Naive thymus-derived CD8-positive, alpha-beta T cell (primary cell): ENCODE measurements around the gene HK3. TPM values are rescaled to one million over a fixed set of nuclear protein-coding genes. Genes with fewer than 3 reads are reported as not detected.
A peak's percentile ranks its signal among the peaks of the same experiment; 100 is the strongest.

Experiments used
- ATAC-seq, 2 donors: fragments of 150-1000 bp; cut with Tn5 transposase in 1 of 2; sonication (Bioruptor Pico), chemical (Tn5 transposase) in 1 of 2; 1 replicate in 1 of 2; 2 replicates in 1 of 2; pipeline ENCODE4 v1.10.0; 2021; ENCODE audit warnings: mild to moderate bottlenecking in 2 of 2, moderate library complexity in 2 of 2
- POLR2A ChIA-PET: fragments of 350-600 bp; sonication (Branson Sonifier 250); formaldehyde crosslinking; loops from one replicate; lab custom pipeline; 2021; ENCODE audit warnings: antibody characterized with exemption; lab: Charles Lee
- DNase-seq, 10 donors: peaks; one replicate each; pipeline versions ENCODE4 v3.0.0 to v3.0.0-alpha.2; 2020 to 2022
- H3K27ac Mint-ChIP-seq, 10 donors: one replicate each; pipeline ENCODE4 v1.8.0; 2020 to 2022; ENCODE audit warnings: mild to moderate bottlenecking in 10 of 10, mixed read lengths in 10 of 10, moderate library complexity in 4 of 10, inconsistent platforms in 1 of 10
- H3K27me3 Mint-ChIP-seq, 5 donors: one replicate each; pipeline ENCODE4 v1.8.0; 2021 to 2022; ENCODE audit warnings: mixed read lengths in 5 of 5
- H3K36me3 Mint-ChIP-seq, 3 donors: one replicate each; pipeline ENCODE4 v1.8.0; 2020 to 2022; ENCODE audit warnings: mixed read lengths in 3 of 3, mild to moderate bottlenecking in 2 of 3, inconsistent platforms in 1 of 3
- H3K4me1 Mint-ChIP-seq, 4 donors: one replicate each; pipeline ENCODE4 v1.8.0; 2021 to 2022; ENCODE audit warnings: mixed read lengths in 4 of 4
- H3K4me3 Mint-ChIP-seq, 10 donors: one replicate each; pipeline ENCODE4 v1.8.0; 2020 to 2022; ENCODE audit warnings: mild to moderate bottlenecking in 10 of 10, mixed read lengths in 10 of 10, moderate library complexity in 6 of 10, inconsistent platforms in 1 of 10
- H3K9me3 Mint-ChIP-seq, 9 donors: one replicate each; pipeline ENCODE4 v1.8.0; 2020 to 2022; ENCODE audit warnings: mixed read lengths in 9 of 9, mild to moderate bottlenecking in 3 of 9, inconsistent platforms in 1 of 9, moderate library complexity in 1 of 9
- polyA plus RNA-seq, 3 donors: library from polyadenylated mRNA; unstranded; fragments of 300-500 nt; fragmentation: Illumina TruSeq; gene quantifications; one replicate each; pipeline ENCODE4 v1.2.3, GENCODE V29; 2021
- total RNA-seq, 8 experiments: library from RNA in 2 of 8; stranded (reverse) in 2 of 8; gene quantifications; one replicate each; pipeline ENCODE4 v1.2.3 and lab custom pipeline; 2021 to 2026

The HK3 gene
- total and polyA plus RNA-seq, 5 experiments from 2014 or later: 0.21 to 0.86 (median 0.38) TPM; not detected in 1

GRCh38 chr5:176870110-176870591, 29.0 kb downstream of the HK3 start:
- Mint-ChIP-seq H3K36me3 (no peaks in the 10 kb centered on the region), H3K27ac (no peak overlapping the region), H3K4me3 (no peak overlapping the region), H3K27me3 (peaks cover 8 to 31% (median 21%) of the 10 kb centered on the region in 5 donors), H3K9me3 (peaks cover 0 to 9% (median 0%) of the 10 kb centered on the region in 9 donors), H3K4me1 (peaks cover 4 to 12% (median 10%) of the 10 kb centered on the region in 4 donors)
- POLR2A ChIA-PET: no interaction called here
- DNase-seq (no peak), ATAC-seq (no peak)

- Mint-ChIP-seq H3K27ac (no peak overlapping the region), H3K9me3 (peaks cover 0 to 9% (median 0%) of the 10 kb centered on the region in 9 donors), H3K4me3 (no peak overlapping the region), H3K4me1 (peaks cover 1 to 12% (median 10%) of the 10 kb centered on the region in 4 donors), H3K27me3 (peaks cover 5 to 27% (median 19%) of the 10 kb centered on the region in 5 donors), H3K36me3 (no peaks in the 10 kb centered on the region)
- DNase-seq (no peak), ATAC-seq (no peak)
- POLR2A ChIA-PET: no interaction called here
These were observed 29.5 kb downstream of the HK3 start for GRCh38 chr5:176869501-176870109.

- POLR2A ChIA-PET: no interaction called here
- H3K36me3 Mint-ChIP-seq: no peaks in the 10 kb centered on the region
These were observed 30.4 kb downstream of the HK3 start for GRCh38 chr5:176868731-176869130.

GRCh38 chr5:176868126-176868525, 31.0 kb downstream of the HK3 start:
- Mint-ChIP-seq H3K4me3 (no peak overlapping the region), H3K36me3 (peaks cover 0 to 2% (median 0%) of the 10 kb centered on the region in 3 donors), H3K27me3 (peaks cover 7 to 38% (median 23%) of the 10 kb centered on the region in 5 donors), H3K9me3 (peaks cover 0 to 6% (median 0%) of the 10 kb centered on the region in 9 donors), H3K27ac (no peak overlapping the region), H3K4me1 (peaks cover under 1 to 9% (median 6%) of the 10 kb centered on the region in 4 donors)
- DNase-seq: no peak
- POLR2A ChIA-PET: no interaction called here
- ATAC-seq: no peak

More at GRCh38 chr5:176868731-176869130, 30.4 kb downstream of the HK3 start:
- no peak for ATAC-seq
- Mint-ChIP-seq H3K4me1 (peaks cover 1 to 12% (median 9%) of the 10 kb centered on the region in 4 donors), H3K4me3 (no peak overlapping the region), H3K27me3 (peaks cover 5 to 33% (median 21%) of the 10 kb centered on the region in 5 donors), H3K27ac (peak overlapping the region in 1 of 10 donors; percentile 57), H3K9me3 (peaks cover 0 to 7% (median 0%) of the 10 kb centered on the region in 9 donors)
- DNase-seq: no peak

GRCh38 chr5:176866707-176867310, 32.3 kb downstream of the HK3 start:
- Mint-ChIP-seq H3K27ac (no peak overlapping the region), H3K9me3 (peaks cover 0 to 2% (median 0%) of the 10 kb centered on the region in 9 donors), H3K27me3 (peaks cover 9 to 49% (median 31%) of the 10 kb centered on the region in 5 donors), H3K4me1 (peaks cover 0 to 7% (median 2%) of the 10 kb centered on the region in 4 donors), H3K36me3 (peaks cover 0 to 2% (median 0%) of the 10 kb centered on the region in 3 donors), H3K4me3 (no peak overlapping the region)
- POLR2A ChIA-PET: no interaction called here
- ATAC-seq (no peak), DNase-seq (no peak)

- POLR2A ChIA-PET: no interaction called here
- H3K27me3 Mint-ChIP-seq: peaks cover 9 to 54% (median 34%) of the 10 kb centered on the region in 5 donors
- no peak for ATAC-seq
- peaks cover 0 to 2% (median 0%) of the 10 kb centered on the region in 9 donors for H3K9me3 Mint-ChIP-seq
- no peak for DNase-seq
- no peak overlapping the region for H3K4me3 Mint-ChIP-seq
- H3K4me1 Mint-ChIP-seq: peaks cover 0 to 7% (median 2%) of the 10 kb centered on the region in 4 donors
- H3K27ac Mint-ChIP-seq: peak overlapping the region in 1 of 10 donors; percentile 18
- peaks cover 0 to 2% (median 0%) of the 10 kb centered on the region in 3 donors for H3K36me3 Mint-ChIP-seq
These were observed 33.2 kb downstream of the HK3 start for GRCh38 chr5:176865964-176866363.

GRCh38 chr5:176864755-176865154, 34.4 kb downstream of the HK3 start:
- peaks cover 11 to 64% (median 42%) of the 10 kb centered on the region in 5 donors for H3K27me3 Mint-ChIP-seq
- DNase-seq: no peak
- POLR2A ChIA-PET: no interaction called here

GRCh38 chr5:176863765-176864098, 35.4 kb downstream of the HK3 start:
- H3K9me3 Mint-ChIP-seq: no peaks in the 10 kb centered on the region
- H3K36me3 Mint-ChIP-seq: peaks cover 0 to 2% (median 0%) of the 10 kb centered on the region in 3 donors
- peaks cover 11 to 65% (median 42%) of the 10 kb centered on the region in 5 donors for H3K27me3 Mint-ChIP-seq
- POLR2A ChIA-PET: no interaction called here
- no peak for ATAC-seq
- DNase-seq: no peak
- no peak overlapping the region for H3K27ac Mint-ChIP-seq
- H3K4me3 Mint-ChIP-seq: no peak overlapping the region
- peaks cover 0 to 2% (median 0%) of the 10 kb centered on the region in 4 donors for H3K4me1 Mint-ChIP-seq

More at GRCh38 chr5:176864755-176865154, 34.4 kb downstream of the HK3 start:
- no peak for ATAC-seq
- peaks cover 0 to 2% (median 0%) of the 10 kb centered on the region in 4 donors for H3K4me1 Mint-ChIP-seq
- no peaks in the 10 kb centered on the region for H3K9me3 Mint-ChIP-seq
- no peak overlapping the region for H3K4me3 Mint-ChIP-seq
- no peak overlapping the region for H3K27ac Mint-ChIP-seq
- H3K36me3 Mint-ChIP-seq: peaks cover 0 to 2% (median 0%) of the 10 kb centered on the region in 3 donors

GRCh38 chr5:176863041-176863764, 35.9 kb downstream of the HK3 start:
- Mint-ChIP-seq H3K27ac (peak overlapping the region in 1 of 10 donors; percentile 42), H3K27me3 (peaks cover 13 to 70% (median 45%) of the 10 kb centered on the region in 5 donors)
- POLR2A ChIA-PET: interaction anchor here (0.6 kb wide), 1 partner anchor 1398 kb away, joined by 4 read pairs; no protein-coding TSS in a partner anchor

GRCh38 chr5:176862330-176862995, 36.7 kb downstream of the HK3 start:
- ATAC-seq: no peak
- POLR2A ChIA-PET: interaction anchor here (0.6 kb wide), 1 partner anchor 1398 kb away, joined by 4 read pairs; no protein-coding TSS in a partner anchor
- peaks cover 0 to 2% (median 0%) of the 10 kb centered on the region in 3 donors for H3K36me3 Mint-ChIP-seq
- H3K9me3 Mint-ChIP-seq: no peaks in the 10 kb centered on the region
- peaks cover 0 to 2% (median 0%) of the 10 kb centered on the region in 4 donors for H3K4me1 Mint-ChIP-seq
- DNase-seq: no peak
- H3K4me3 Mint-ChIP-seq: no peak overlapping the region
- H3K27ac Mint-ChIP-seq: peak overlapping the region in 1 of 10 donors; percentile 42
- H3K27me3 Mint-ChIP-seq: peaks cover 13 to 75% (median 51%) of the 10 kb centered on the region in 5 donors

More at GRCh38 chr5:176863041-176863764, 35.9 kb downstream of the HK3 start:
- Mint-ChIP-seq H3K9me3 (no peaks in the 10 kb centered on the region), H3K4me1 (peaks cover 0 to 2% (median 0%) of the 10 kb centered on the region in 4 donors), H3K4me3 (no peak overlapping the region), H3K36me3 (peaks cover 0 to 2% (median 0%) of the 10 kb centered on the region in 3 donors)
- ATAC-seq: no peak
- DNase-seq: no peak

GRCh38 chr5:176861276-176861675, 37.9 kb downstream of the HK3 start:
- H3K27me3 Mint-ChIP-seq: peaks cover 12 to 80% (median 53%) of the 10 kb centered on the region in 5 donors
- no peaks in the 10 kb centered on the region for H3K9me3 Mint-ChIP-seq
- DNase-seq (no peak), ATAC-seq (no peak)
- POLR2A ChIA-PET: no interaction called here
- H3K27ac Mint-ChIP-seq: no peak overlapping the region
- peaks cover 0 to 2% (median 0%) of the 10 kb centered on the region in 3 donors for H3K36me3 Mint-ChIP-seq
- no peak overlapping the region for H3K4me3 Mint-ChIP-seq
- H3K4me1 Mint-ChIP-seq: peaks cover 0 to 3% (median 0%) of the 10 kb centered on the region in 4 donors

GRCh38 chr5:176860381-176860780, 38.8 kb downstream of the HK3 start:
- ATAC-seq (no peak), DNase-seq (no peak)
- Mint-ChIP-seq H3K27me3 (peaks cover 12 to 74% (median 48%) of the 10 kb centered on the region in 5 donors), H3K4me1 (peaks cover 0 to 3% (median 0%) of the 10 kb centered on the region in 4 donors), H3K9me3 (no peaks in the 10 kb centered on the region), H3K4me3 (no peak overlapping the region), H3K27ac (no peak overlapping the region), H3K36me3 (peaks cover 0 to 2% (median 0%) of the 10 kb centered on the region in 3 donors)
- POLR2A ChIA-PET: no interaction called here
